Spleen (tissue), 11 donors: Measurements from ENCODE around the gene FYN. TPM values are rescaled to one million over a fixed set of nuclear protein-coding genes. Genes with fewer than 3 reads are reported as not detected.

Source experiments
- DNase-seq: peaks from one replicate; pipeline ENCODE4 v3.0.0-alpha.2; 2020
- H3K27ac ChIP-seq, 8 donors: fragments of 200-600 bp; sonication (generic) in 7 of 8; 1 replicate in 4 of 8; 2 replicates in 4 of 8; pipeline versions ENCODE4 v1.5.0 to v1.8.0; 2016 to 2021; ENCODE audit warnings: inconsistent platforms in 4 of 8, mild to moderate bottlenecking in 4 of 8, moderate library complexity in 1 of 8
- H3K27me3 ChIP-seq, 7 donors: fragments of 200-600 bp; sonication (generic) in 6 of 7; replicated peaks in 1 of 7; 1 replicate in 4 of 7; 2 replicates in 3 of 7; pipeline versions ENCODE4 v1.5.0 to v1.8.0; 2016 to 2021; ENCODE audit warnings: inconsistent platforms in 3 of 7, mild to moderate bottlenecking in 1 of 7
- H3K36me3 ChIP-seq, 6 donors: fragments of 200-600 bp; sonication (generic) in 5 of 6; 1 replicate in 4 of 6; 2 replicates in 2 of 6; pipeline versions ENCODE4 v1.5.0 to v1.8.0; 2016 to 2021; ENCODE audit warnings: inconsistent platforms in 2 of 6
- H3K4me1 ChIP-seq, 6 donors: fragments of 200-600 bp; sonication (generic) in 5 of 6; 1 replicate in 3 of 6; 2 replicates in 3 of 6; pipeline versions ENCODE4 v1.5.0 to v1.8.0; 2016 to 2021; ENCODE audit warnings: inconsistent platforms in 3 of 6
- H3K4me3 ChIP-seq, 8 donors: fragments of 200-600 bp; sonication (generic) in 7 of 8; 1 replicate in 4 of 8; 2 replicates in 4 of 8; pipeline versions ENCODE4 v1.5.0 to v1.8.0; 2016 to 2021; ENCODE audit warnings: inconsistent platforms in 4 of 8, mild to moderate bottlenecking in 4 of 8, moderate library complexity in 2 of 8
- H3K9me3 ChIP-seq, 8 donors: fragments of 200-600 bp; sonication (generic) in 7 of 8; 1 replicate in 4 of 8; 2 replicates in 4 of 8; pipeline versions ENCODE4 v1.5.0 to v1.8.0; 2016 to 2021; ENCODE audit warnings: inconsistent platforms in 4 of 8
- POLR2A ChIP-seq, 3 donors: fragments of 450-650 bp; IDR thresholded peaks; one replicate each; pipeline ENCODE4 v1.5.1; 2017; ENCODE audit warnings: antibody characterized with exemption in 3 of 3, mild to moderate bottlenecking in 1 of 3
- POLR2AphosphoS5 ChIP-seq, 3 donors: sonication (generic); formaldehyde crosslinking; IDR thresholded peaks; one replicate each; pipeline ENCODE4 v1.5.1; 2017; ENCODE audit warnings: antibody characterized with exemption in 3 of 3
- WGBS, 5 donors: extraction: QIAGEN DNeasy Blood & Tissue Kit in 3 of 5; methylation state at CpG; one replicate each; pipeline versions ENCODE4 v1.1.5 to v1.1.7; 2013 to 2018; 5-methylcytosine and 5-hydroxymethylcytosine counted together
- intact Hi-C: fragments of 100-400 bp; cut with DNase I; formaldehyde crosslinking; loops from one replicate; pipeline ENCODE4 v1.15.0; 2023; ENCODE audit warnings: low total_unique reads
- polyA plus RNA-seq, 3 donors: library from polyadenylated mRNA; stranded (reverse); fragments of 200-250 nt; gene quantifications; one replicate each; pipeline ENCODE4 v1.2.1, GENCODE V29; 2013
- total RNA-seq, 7 donors: library from RNA; depleted of rRNA in 3 of 7; stranded (reverse); fragments of >200 nt in 3 of 7; fragmentation: NEBNext Ultra II Directional in 4 of 7; extraction: Animal tissue kit (Norgen Biotek cat#: 25700) in 4 of 7; gene quantifications; one replicate each; pipeline versions ENCODE4 v1.1.0 to v1.2.1, GENCODE V29; 2016 to 2021
- TF ChIP-seq, protein P1 (sequence below), 11 experiments: fragments of 200-600 bp in 7 of 11; fragments of 450-650 bp in 4 of 11; sonication (generic) in 4 of 11; IDR thresholded peaks in 8 of 11; conservative IDR thresholded peaks in 3 of 11; 1 replicate in 7 of 11; 2 replicates in 4 of 11; pipeline versions ENCODE4 v1.4.0 to v1.8.0; 2016 to 2021; ENCODE audit warnings: antibody characterized with exemption in 11 of 11, inconsistent platforms in 4 of 11, mild to moderate bottlenecking in 1 of 11
- donor health status: healthy with polysubstance abuse.
- donor health status: DM: no; HTN: no; CAD: no; lungs with moderate emphysema.
- donor health status: DM: no; HTN: no; CAD: no.
- donor health status: Bipolar disorder and iron deficiency.
- donor health status: healthy.
- donor health status: DM: no; HTN: no; CAD: no.
- donor health status: DM: yes; HTN: yes; CAD: no.

FYN gene
- total and polyA plus RNA-seq, 10 donors, result 56.6 to 409 (median 205) TPM

DNA sequence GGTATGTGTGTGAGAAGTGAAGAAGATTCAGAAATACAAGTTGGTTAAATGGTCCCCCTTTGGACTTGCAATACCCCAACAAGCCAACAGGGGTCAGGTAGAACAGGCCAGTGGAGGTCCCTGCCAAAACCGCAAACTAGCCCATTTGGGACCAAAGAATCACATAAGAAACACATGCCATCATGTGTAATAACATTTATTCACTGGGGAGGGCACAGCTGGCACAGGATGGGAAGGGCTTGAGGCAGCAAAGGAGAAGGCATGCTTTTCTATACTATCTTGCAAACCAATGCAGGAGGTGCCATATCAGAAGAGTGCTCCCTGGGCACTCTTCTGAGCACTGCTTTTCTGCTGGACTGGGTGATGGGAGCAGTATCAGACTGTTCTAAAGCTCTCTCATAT, 151.5 kb downstream of the FYN start:
- H3K27me3 ChIP-seq, result no peaks in the 10 kb centered on the region
- WGBS, 5 donors, result 64 to 90% (median 80%) methylated on average over 1 of the region's 1 CpG
- TF ChIP-seq POLR2A (IDR thresholded peaks at IDR 0.05) (no peak), POLR2AphosphoS5 (IDR thresholded peaks at IDR 0.05) (peak in 1 of 3 donors; percentile 18)
- TF ChIP-seq, protein P1, sequence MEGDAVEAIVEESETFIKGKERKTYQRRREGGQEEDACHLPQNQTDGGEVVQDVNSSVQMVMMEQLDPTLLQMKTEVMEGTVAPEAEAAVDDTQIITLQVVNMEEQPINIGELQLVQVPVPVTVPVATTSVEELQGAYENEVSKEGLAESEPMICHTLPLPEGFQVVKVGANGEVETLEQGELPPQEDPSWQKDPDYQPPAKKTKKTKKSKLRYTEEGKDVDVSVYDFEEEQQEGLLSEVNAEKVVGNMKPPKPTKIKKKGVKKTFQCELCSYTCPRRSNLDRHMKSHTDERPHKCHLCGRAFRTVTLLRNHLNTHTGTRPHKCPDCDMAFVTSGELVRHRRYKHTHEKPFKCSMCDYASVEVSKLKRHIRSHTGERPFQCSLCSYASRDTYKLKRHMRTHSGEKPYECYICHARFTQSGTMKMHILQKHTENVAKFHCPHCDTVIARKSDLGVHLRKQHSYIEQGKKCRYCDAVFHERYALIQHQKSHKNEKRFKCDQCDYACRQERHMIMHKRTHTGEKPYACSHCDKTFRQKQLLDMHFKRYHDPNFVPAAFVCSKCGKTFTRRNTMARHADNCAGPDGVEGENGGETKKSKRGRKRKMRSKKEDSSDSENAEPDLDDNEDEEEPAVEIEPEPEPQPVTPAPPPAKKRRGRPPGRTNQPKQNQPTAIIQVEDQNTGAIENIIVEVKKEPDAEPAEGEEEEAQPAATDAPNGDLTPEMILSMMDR (IDR thresholded peaks at IDR 0.05 in 8 of 11, conservative IDR thresholded peaks at IDR 0.05 in 3 of 11), result peak in 10 of 11 experiments; percentile 14 to 69 (median 58)
- no peaks in the 10 kb centered on the region for H3K9me3 ChIP-seq
- no peak overlapping the region for H3K4me3 ChIP-seq
- peak overlapping the region in 5 of 8 donors; percentile 9 to 59 (median 51) for H3K27ac ChIP-seq
- no peak for DNase-seq
- peaks cover 0 to 48% (median 17%) of the 10 kb centered on the region in 6 donors for H3K36me3 ChIP-seq
- peaks cover 26 to 83% (median 57%) of the 10 kb centered on the region in 6 donors for H3K4me1 ChIP-seq
- intact Hi-C loops, result loop anchor here (10.0 kb wide), 1 partner anchor 153 kb away; the partner anchor contains the start of gene FYN

DNA sequence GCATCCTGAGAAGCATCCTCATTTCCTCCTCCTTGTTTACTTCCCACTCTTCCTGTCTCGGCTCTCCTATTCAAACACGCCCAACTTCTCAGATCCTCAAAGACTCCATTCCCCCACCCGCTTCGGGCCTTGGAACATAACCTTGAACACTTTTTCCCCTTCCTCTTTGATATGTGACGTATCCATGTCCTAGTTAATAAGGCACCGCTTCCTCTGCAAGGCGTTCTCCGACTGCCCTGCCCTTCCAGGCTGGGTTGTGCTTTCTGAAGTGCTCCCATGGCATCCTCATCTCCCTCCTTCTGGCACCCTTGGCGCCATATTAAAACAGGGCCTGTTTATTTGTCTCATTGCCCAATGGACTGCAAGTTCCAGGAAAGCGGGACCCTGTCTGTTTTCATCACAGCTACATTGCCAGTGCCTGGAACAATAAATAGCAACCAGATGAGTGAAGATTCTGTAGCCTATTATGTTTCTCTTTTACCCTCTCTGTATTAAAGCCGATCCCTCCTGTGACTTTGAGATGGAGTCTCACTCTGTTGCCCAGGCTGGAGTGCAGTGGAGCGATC, 152.2 kb downstream of the FYN start:
- peaks cover 26 to 83% (median 54%) of the 10 kb centered on the region in 6 donors for H3K4me1 ChIP-seq

DNA sequence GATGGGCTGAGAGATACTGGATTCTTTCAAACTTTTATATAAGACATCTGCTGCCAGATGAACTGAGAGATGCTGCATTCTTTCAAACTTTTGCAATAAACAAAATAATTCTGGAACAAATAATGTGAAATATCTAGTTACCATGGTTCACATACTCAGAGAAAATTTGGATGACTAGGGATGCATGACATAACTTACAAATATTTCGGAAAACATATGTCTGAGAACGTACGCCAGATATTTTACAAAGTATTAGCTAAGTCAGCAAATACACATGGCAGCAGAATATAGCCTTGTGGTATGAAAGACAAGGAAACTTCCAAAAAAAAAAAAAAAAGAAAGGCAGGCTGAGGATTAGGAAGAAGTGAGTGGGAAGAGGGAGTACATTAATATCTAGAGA, 154.3 kb downstream of the FYN start:
- Histone ChIP-seq H3K36me3 (peaks cover 0 to 60% (median 25%) of the 10 kb centered on the region in 6 donors), H3K4me1 (peaks cover 14 to 82% (median 42%) of the 10 kb centered on the region in 6 donors), H3K27ac (peak overlapping the region in 1 of 8 donors; percentile 16), H3K4me3 (no peak overlapping the region), H3K27me3 (no peaks in the 10 kb centered on the region), H3K9me3 (no peaks in the 10 kb centered on the region)
- intact Hi-C loops, result no loop called here
- 94 to 98% (median 96%) methylated on average over 3 of the region's 3 CpGs for WGBS, 5 donors
- TF ChIP-seq, protein P1 (IDR thresholded peaks at IDR 0.05 in 8 of 11, conservative IDR thresholded peaks at IDR 0.05 in 3 of 11), result no peak
- no peak for TF ChIP-seq POLR2AphosphoS5 (IDR thresholded peaks at IDR 0.05)
- TF ChIP-seq POLR2A (IDR thresholded peaks at IDR 0.05), result no peak
- no peak for DNase-seq

More for the DNA sequence above, 152.2 kb downstream of the FYN start:
- WGBS, 5 donors, result 81 to 91% (median 82%) methylated on average over 12 of the region's 12 CpGs
- TF ChIP-seq, protein P1 (IDR thresholded peaks at IDR 0.05 in 8 of 11, conservative IDR thresholded peaks at IDR 0.05 in 3 of 11), result no peak
- TF ChIP-seq POLR2AphosphoS5 (IDR thresholded peaks at IDR 0.05), result peak in 2 of 3 donors; percentile 52 to 58
- Histone ChIP-seq H3K36me3 (peaks cover 0 to 45% (median 17%) of the 10 kb centered on the region in 6 donors), H3K27ac (peak overlapping the region in 6 of 8 donors; percentile 20 to 59 (median 46)), H3K27me3 (no peaks in the 10 kb centered on the region), H3K4me3 (no peak overlapping the region), H3K9me3 (no peaks in the 10 kb centered on the region)
- intact Hi-C loops, result loop anchor here (10.0 kb wide), 1 partner anchor 154 kb away; the partner anchor contains the start of gene FYN
- DNase-seq, result no peak

DNA sequence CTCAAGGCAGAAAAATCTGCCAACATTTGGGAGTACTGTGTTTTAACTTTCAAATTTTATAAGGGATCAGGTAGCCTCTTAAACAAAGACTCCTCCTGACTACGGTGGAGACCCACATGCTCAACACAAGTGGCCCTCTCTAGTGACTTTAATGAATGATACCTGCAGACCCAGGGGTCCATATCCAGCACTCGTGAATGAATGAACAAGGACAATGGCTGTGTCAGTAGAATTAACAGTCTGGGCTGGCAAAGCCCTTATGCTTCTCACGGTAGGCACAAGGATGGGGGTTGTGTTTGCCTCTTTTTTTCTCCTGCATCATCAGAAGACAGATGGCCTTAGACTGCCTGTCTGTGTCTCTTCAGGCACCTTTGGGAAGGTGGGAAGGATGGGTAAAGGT, 154.9 kb downstream of the FYN start:
- no peak overlapping the region for H3K4me3 ChIP-seq
- H3K4me1 ChIP-seq, result peaks cover 7 to 82% (median 35%) of the 10 kb centered on the region in 6 donors
- H3K27ac ChIP-seq, result peak overlapping the region in 1 of 8 donors; percentile 16
- no peak for DNase-seq
- peaks cover 0 to 67% (median 31%) of the 10 kb centered on the region in 6 donors for H3K36me3 ChIP-seq
- WGBS, 5 donors, result 91 to 98% (median 96%) methylated on average over 3 of the region's 3 CpGs
- no peaks in the 10 kb centered on the region for H3K9me3 ChIP-seq
- H3K27me3 ChIP-seq, result no peaks in the 10 kb centered on the region
- intact Hi-C loops, result no loop called here
- TF ChIP-seq POLR2A (IDR thresholded peaks at IDR 0.05) (no peak), POLR2AphosphoS5 (IDR thresholded peaks at IDR 0.05) (no peak)
- TF ChIP-seq, protein P1 (IDR thresholded peaks at IDR 0.05 in 8 of 11, conservative IDR thresholded peaks at IDR 0.05 in 3 of 11), result no peak
